ENCODE measurements around the gene CCDC57. TPM values are rescaled to one million over a fixed set of nuclear protein-coding genes. Genes with fewer than 3 reads are reported as not detected.
A peak's percentile ranks its signal among the peaks of the same experiment; 100 is the strongest.

The CCDC57 gene
- total and polyA plus RNA-seq, 9 of the 15 experiments (the other 6 are each of a cell fraction or from before 2014, with no cell fraction given) = 0.83 to 36.2 (median 13.6) TPM

DNA sequence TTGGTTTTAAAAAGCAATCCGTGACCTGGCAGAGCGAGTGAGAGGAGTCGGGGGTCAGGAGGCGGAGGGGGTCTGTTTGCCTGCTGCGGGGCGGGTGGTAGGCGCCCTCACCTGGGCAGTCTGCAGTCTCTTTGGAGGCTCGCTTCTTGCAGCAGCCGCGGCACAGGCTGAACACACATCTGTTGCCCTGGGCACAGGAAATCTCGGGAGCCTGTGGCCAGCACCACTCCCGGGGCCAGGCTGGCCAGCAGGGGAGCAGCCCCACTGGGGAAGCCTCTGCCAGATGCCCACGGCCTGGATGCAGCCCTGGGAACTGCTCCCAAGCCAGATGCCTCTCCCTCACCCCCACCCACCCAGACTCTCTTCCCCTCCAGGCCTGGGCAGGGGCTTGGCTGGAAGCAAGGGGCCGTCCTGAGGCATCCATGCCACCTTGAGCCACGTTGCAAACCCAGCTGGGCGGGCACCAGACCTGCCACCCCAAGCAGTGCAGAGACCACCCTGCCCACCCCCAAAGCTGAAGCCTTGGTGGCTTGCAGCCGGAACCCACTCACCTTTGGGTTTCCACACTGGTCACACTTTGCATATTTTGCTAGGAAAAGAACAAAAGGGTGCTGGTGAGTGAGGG lies 154.3 kb downstream of the CCDC57 start:
- Histone ChIP-seq H3K36me3 (ENCODE audit: control insufficient read depth, insufficient read depth, low read length) (peaks cover 98% of the 10 kb centered on the region; the same call in 2 of the 3 replicates), H3K4me1 (replicated peaks in 1 of 2; ENCODE audit: control insufficient read depth in 2 of 2, insufficient read depth in 2 of 2, low read length in 2 of 2) (peaks cover 0 to 90% of the 10 kb centered on the region in 2 experiments; a peak in 2 of 5 replicates), H2AFZ (ENCODE audit: low read depth, low read length) (no peak overlapping the region), H4K20me1 (replicated peaks; ENCODE audit: control insufficient read depth, insufficient read depth, low read length) (peaks cover 7% of the 10 kb centered on the region), H3K9ac (ENCODE audit: insufficient read depth in 1 of 2, low read depth in 2 of 2, low read length in 2 of 2) (no peak overlapping the region; a peak in 1 of 4 replicates), H3K27ac (ENCODE audit: extremely low read depth, low read depth, low read length) (no peak overlapping the region), H3K27me3 (ENCODE audit: control insufficient read depth in 2 of 2, insufficient read depth in 2 of 2, low read length in 2 of 2) (no peaks in the 10 kb centered on the region), H3K9me3 (replicated peaks; ENCODE audit: control insufficient read depth, insufficient read depth, low read depth, low read length) (no peaks in the 10 kb centered on the region), H3K4me3 (no peak overlapping the region), H3K9me1 (ENCODE audit: control insufficient read depth, insufficient read depth, low read length) (no peaks in the 10 kb centered on the region), H3K79me2 (ENCODE audit: control insufficient read depth, insufficient read depth, low read length) (peaks cover 3% of the 10 kb centered on the region; the same call in 2 of the 3 replicates), H3K4me2 (ENCODE audit: insufficient read depth, low read length) (no peak overlapping the region)
- FAIRE-seq (no peak), DNase-seq (ENCODE audit: extremely low read depth in 1 of 4, low spot score in 3 of 4) (no peak), ATAC-seq (no peak)
- POLR2A ChIA-PET = interaction anchor here (1.8 kb wide), 1 partner anchor 24 kb away, joined by 4 read pairs; no protein-coding TSS in a partner anchor
- CTCF ChIA-PET (ENCODE audit: low intra/inter-chr PET ratio) = no interaction called here
- intact Hi-C loops (cut with micrococcal nuclease) = no loop called here
- TF ChIP-seq ZC3H8 (IDR thresholded peaks at IDR 0.05) (no peak), POLR2G (IDR thresholded peaks at IDR 0.05; ENCODE audit: low read depth, low read length) (peak; percentile 65), DDX20 (tag; IDR thresholded peaks at IDR 0.05; ENCODE audit: low read depth) (no peak)
- in situ Hi-C loops (cut with MboI) = no loop called here
- 96% methylated on average over 9 of the region's 17 CpGs for WGBS (ENCODE audit: insufficient coverage, low coverage, missing lambda C conversion rate)
- BruUV-seq (replicated peaks) = no TSS peak
